HFFc6 (cell line): Measurements from ENCODE around the gene CLTB. TPM values are rescaled to one million over a fixed set of nuclear protein-coding genes. Genes with fewer than 3 reads are reported as not detected.

Source experiments
- DNase-seq: peaks from one replicate; pipeline ENCODE4 v3.0.0-alpha.2; 2018
- H3K27ac Mint-ChIP-seq: 2 replicates; pipeline ENCODE4 v1.8.0; 2020; ENCODE audit warnings: mild to moderate bottlenecking, mixed read lengths
- H3K27me3 Mint-ChIP-seq: 2 replicates; pipeline ENCODE4 v1.8.0; 2021; ENCODE audit warnings: mild to moderate bottlenecking, moderate library complexity, mixed read lengths; ENCODE audit not compliant: insufficient read depth
- H3K36me3 Mint-ChIP-seq: 2 replicates; pipeline ENCODE4 v1.8.0; 2021; ENCODE audit warnings: low read depth, mixed read lengths
- H3K4me1 Mint-ChIP-seq: 2 replicates; pipeline ENCODE4 v1.8.0; 2020; ENCODE audit warnings: low read depth, mixed read lengths
- H3K4me3 Mint-ChIP-seq: 2 replicates; pipeline ENCODE4 v1.8.0; 2020; ENCODE audit warnings: mild to moderate bottlenecking, moderate library complexity, mixed read lengths
- H3K9me3 Mint-ChIP-seq: 2 replicates; pipeline ENCODE4 v1.8.0; 2020; ENCODE audit warnings: mild to moderate bottlenecking, mixed read lengths
- CTCF ChIP-seq: fragments of 200-600 bp; sonication (generic); IDR thresholded peaks from 2 replicates; pipeline ENCODE4 v1.5.0; 2021; ENCODE audit warnings: antibody characterized with exemption, mild to moderate bottlenecking
- total RNA-seq, 6 experiments: library from RNA; stranded (reverse); fragmentation: NEBNext Ultra II Directional; extraction: Animal tissue kit (Norgen Biotek cat#: 25700); gene quantifications; 2 replicates in 1 of 6; 3 replicates in 5 of 6; pipeline ENCODE4 v1.2.3, GENCODE V29; 2021

The CLTB gene
- total RNA-seq, 6 experiments from 2014 or later, result 178 to 226 (median 202) TPM

GRCh38 chr5:176413709-176414191 is 2.6 kb downstream of the CLTB start:
- Mint-ChIP-seq H3K27ac (peak overlapping the region; percentile 75), H3K36me3 (peaks cover 21% of the 10 kb centered on the region), H3K4me3 (peak overlapping the region; percentile 94), H3K27me3 (peaks cover 1% of the 10 kb centered on the region), H3K9me3 (no peaks in the 10 kb centered on the region), H3K4me1 (peaks cover 59% of the 10 kb centered on the region)
- DNase-seq, result no peak
- no peak for TF ChIP-seq CTCF

- peaks cover 1% of the 10 kb centered on the region for H3K27me3 Mint-ChIP-seq
Measured at GRCh38 chr5:176413255-176413565, 3.1 kb downstream of the CLTB start.

GRCh38 chr5:176412517-176413254 is 3.7 kb downstream of the CLTB start:
- Mint-ChIP-seq H3K4me3 (peak overlapping the region; percentile 94), H3K27me3 (no peaks in the 10 kb centered on the region; the same call in none of the 2 replicates), H3K4me1 (peaks cover 59% of the 10 kb centered on the region), H3K9me3 (no peaks in the 10 kb centered on the region), H3K36me3 (peaks cover 21% of the 10 kb centered on the region), H3K27ac (peak overlapping the region; percentile 75)
- no peak for DNase-seq
- TF ChIP-seq CTCF, result no peak

More at GRCh38 chr5:176413255-176413565, 3.1 kb downstream of the CLTB start:
- H3K27ac Mint-ChIP-seq, result peak overlapping the region; percentile 75
- H3K36me3 Mint-ChIP-seq, result peaks cover 21% of the 10 kb centered on the region
- no peak for TF ChIP-seq CTCF
- no peaks in the 10 kb centered on the region for H3K9me3 Mint-ChIP-seq
- peak overlapping the region; percentile 94 for H3K4me3 Mint-ChIP-seq
- H3K4me1 Mint-ChIP-seq, result peaks cover 59% of the 10 kb centered on the region
- peak; percentile 33 for DNase-seq

- TF ChIP-seq CTCF, result no peak
- Mint-ChIP-seq H3K36me3 (peaks cover 28% of the 10 kb centered on the region), H3K27me3 (no peaks in the 10 kb centered on the region; the same call in none of the 2 replicates), H3K27ac (no peak overlapping the region), H3K9me3 (no peaks in the 10 kb centered on the region), H3K4me1 (peaks cover 51% of the 10 kb centered on the region), H3K4me3 (no peak overlapping the region)
- no peak for DNase-seq
Measured at GRCh38 chr5:176410486-176411180, 5.7 kb downstream of the CLTB start.

- H3K4me1 Mint-ChIP-seq, result peaks cover 43% of the 10 kb centered on the region
- no peaks in the 10 kb centered on the region for H3K9me3 Mint-ChIP-seq
- H3K27ac Mint-ChIP-seq, result peak overlapping the region; percentile 18; the same call in 1 of the 2 replicates
- no peak for DNase-seq
- H3K36me3 Mint-ChIP-seq, result peaks cover 22% of the 10 kb centered on the region; the same call in 1 of the 2 replicates
- H3K27me3 Mint-ChIP-seq, result no peaks in the 10 kb centered on the region; the same call in 1 of the 2 replicates
- TF ChIP-seq CTCF, result no peak
- no peak overlapping the region for H3K4me3 Mint-ChIP-seq
Measured at GRCh38 chr5:176409765-176410164, 6.6 kb downstream of the CLTB start.
